GM18519 (cell line): ENCODE data around the gene PLVAP.

Experiments
- ATAC-seq: cut with Tn5 transposase; IDR thresholded peaks from one replicate; pipeline ENCODE4 v1.9.1; 2021; ENCODE audit warnings: mild to moderate bottlenecking, moderate library complexity; ENCODE audit not compliant: unreplicated experiment, low FRiP score

PLVAP gene

GRCh38 chr19:17324357-17325114 is 52.6 kb downstream of the PLVAP start:
- ATAC-seq: no peak

GRCh38 chr19:17323964-17324332 is 53.2 kb downstream of the PLVAP start:
- no peak for ATAC-seq

GRCh38 chr19:17323300-17323963 is 53.7 kb downstream of the PLVAP start:
- ATAC-seq: no peak

GRCh38 chr19:17322854-17323253 is 54.3 kb downstream of the PLVAP start:
- no peak for ATAC-seq

- ATAC-seq: no peak
These were observed 55.3 kb downstream of the PLVAP start for GRCh38 chr19:17321655-17322489.

- ATAC-seq: no peak
These were observed 56.7 kb downstream of the PLVAP start for GRCh38 chr19:17320435-17320834.

GRCh38 chr19:17319473-17320238 is 57.5 kb downstream of the PLVAP start:
- no peak for ATAC-seq

GRCh38 chr19:17318966-17319365 is 58.2 kb downstream of the PLVAP start:
- no peak for ATAC-seq

GRCh38 chr19:17314007-17314593 is 63.0 kb downstream of the PLVAP start:
- ATAC-seq: no peak

- ATAC-seq: no peak
These were observed 64.7 kb downstream of the PLVAP start for GRCh38 chr19:17312189-17313113.

- ATAC-seq: no peak
These were observed 65.5 kb downstream of the PLVAP start for GRCh38 chr19:17311455-17312188.

GRCh38 chr19:17309965-17310461 is 67.1 kb downstream of the PLVAP start:
- ATAC-seq: no peak

GRCh38 chr19:17309198-17309964 is 67.8 kb downstream of the PLVAP start, which contains the start of gene DDA1:
DDA1 (plus strand) TSS chr19:17309563; CDS start chr19:17309655, 92 bp downstream.
- ATAC-seq: peak; percentile 60

- no peak for ATAC-seq
These were observed 69.2 kb downstream of the PLVAP start for GRCh38 chr19:17307876-17308377.

- ATAC-seq: no peak
These were observed 70.8 kb downstream of the PLVAP start for GRCh38 chr19:17306285-17306714.

GRCh38 chr19:17305517-17306284 is 71.4 kb downstream of the PLVAP start, which contains the start of gene MRPL34:
MRPL34 (plus strand) TSS chr19:17305872; CDS start chr19:17305893, 21 bp downstream.
- ATAC-seq: peak; percentile 52
